ENCODE measurements around the gene TMEM221. TPM values are rescaled to one million over a fixed set of nuclear protein-coding genes. Genes with fewer than 3 reads are reported as not detected.

The TMEM221 gene
- total RNA-seq, 1 experiment from 2014 or later: not detected

Other genes with a start within 250 kb of the TMEM221 start
- 27.6 and 29.1 TPM in 2 replicates for gene USE1, start 233.3 kb downstream of the TMEM221 start, total RNA-seq (2014; rRNA removed; shearing (Covaris generic))
- gene OCEL1, start 222.4 kb downstream of the TMEM221 start, total RNA-seq (2014; rRNA removed; shearing (Covaris generic)): 2.6 and 8.7 TPM in 2 replicates
- 265 and 297 TPM in 2 replicates for gene NR2F6, start 202.7 kb downstream of the TMEM221 start, total RNA-seq (2014; rRNA removed; shearing (Covaris generic))
- 0.08 TPM in 1 of 2 replicates, not detected in the other for gene USHBP1, start 183.9 kb downstream of the TMEM221 start, total RNA-seq (2014; rRNA removed; shearing (Covaris generic))
- 79.8 and 98.6 TPM in 2 replicates for gene BABAM1, start 181.2 kb downstream of the TMEM221 start, total RNA-seq (2014; rRNA removed; shearing (Covaris generic))
- 0.08 and 1.4 TPM in 2 replicates for gene ANKLE1, start 166.8 kb downstream of the TMEM221 start, total RNA-seq (2014; rRNA removed; shearing (Covaris generic))
- gene ABHD8, start 145.2 kb downstream of the TMEM221 start, total RNA-seq (2014; rRNA removed; shearing (Covaris generic)): 3.4 and 5.3 TPM in 2 replicates
- 94.6 and 106 TPM in 2 replicates for gene MRPL34, start 142.8 kb downstream of the TMEM221 start, total RNA-seq (2014; rRNA removed; shearing (Covaris generic))
- gene DDA1, start 139.1 kb downstream of the TMEM221 start, total RNA-seq (2014; rRNA removed; shearing (Covaris generic)): 24.6 and 32.4 TPM in 2 replicates
- 2.2 and 2.4 TPM in 2 replicates for gene ANO8, start 113.8 kb downstream of the TMEM221 start, total RNA-seq (2014; rRNA removed; shearing (Covaris generic))
- 40.0 and 64.4 TPM in 2 replicates for gene GTPBP3, start 111.1 kb downstream of the TMEM221 start, total RNA-seq (2014; rRNA removed; shearing (Covaris generic))
- gene PLVAP, start 71.3 kb downstream of the TMEM221 start, total RNA-seq (2014; rRNA removed; shearing (Covaris generic)): not detected in 2 replicates
- gene CCDC194, start 54.5 kb downstream of the TMEM221 start, total RNA-seq (2014; rRNA removed; shearing (Covaris generic)): 0.81 and 1.6 TPM in 2 replicates
- 134 and 172 TPM in 2 replicates for gene BST2, start 43.0 kb downstream of the TMEM221 start, total RNA-seq (2014; rRNA removed; shearing (Covaris generic))
- 59.0 and 77.0 TPM in 2 replicates for gene MVB12A, start 28.6 kb downstream of the TMEM221 start, total RNA-seq (2014; rRNA removed; shearing (Covaris generic))
- gene NXNL1, start 12.3 kb upstream of the TMEM221 start, total RNA-seq (2014; rRNA removed; shearing (Covaris generic)): not detected in 2 replicates
- gene SLC27A1, start 21.9 kb upstream of the TMEM221 start, total RNA-seq (2014; rRNA removed; shearing (Covaris generic)): 2.6 and 3.1 TPM in 2 replicates
- 75.7 and 90.9 TPM in 2 replicates for gene PGLS, start 63.0 kb upstream of the TMEM221 start, total RNA-seq (2014; rRNA removed; shearing (Covaris generic))
- gene COLGALT1, start 107.0 kb upstream of the TMEM221 start, total RNA-seq (2014; rRNA removed; shearing (Covaris generic)): 76.2 and 88.5 TPM in 2 replicates
- gene UNC13A, start 239.7 kb upstream of the TMEM221 start, total RNA-seq (2014; rRNA removed; shearing (Covaris generic)): 0.03 and 0.05 TPM in 2 replicates